Endothelial cell of umbilical vein (primary cell): ENCODE results near the gene NFU1. TPM values are rescaled to one million over a fixed set of nuclear protein-coding genes. Genes with fewer than 3 reads are reported as not detected.

Experiments
- BruUV-seq: library from RNA; stranded (reverse); fragments of 400-500 nt; replicated peaks from 2 replicates; lab custom pipeline; 2021; lab: Mats Ljungman, UMichigan
- CTCF ChIA-PET: fragments of 300-600, 350-600 bp; sonication (Branson Sonifier 250); formaldehyde crosslinking; loops from one replicate; lab custom pipeline; 2021; ENCODE audit warnings: antibody characterized with exemption, inconsistent platforms; lab: Charles Lee
- POLR2A ChIA-PET: fragments of 300-600, 350-600 bp; sonication (Branson Sonifier 250); formaldehyde crosslinking; loops from one replicate; lab custom pipeline; 2021; ENCODE audit warnings: antibody characterized with exemption, inconsistent platforms; lab: Charles Lee
- DNase-seq: peaks from one replicate; pipeline ENCODE4 v3.0.0-alpha.2; 2011; ENCODE audit warnings: low read depth, low spot score
- FAIRE-seq: peaks from 2 replicates; lab custom pipeline; 2011; peaks lifted over from hg19 to GRCh38; lab: Jason Lieb, UNC
- H2AFZ ChIP-seq: 2 replicates; pipeline ENCODE4 v1.6.0; 2012; ENCODE audit warnings: low read depth, low read length, control low read depth, inconsistent platforms
- H3K27ac ChIP-seq: 2 replicates; pipeline ENCODE4 v1.5.1; 2011; ENCODE audit warnings: low read depth, mild to moderate bottlenecking, control low read depth, low read length, moderate library complexity; ENCODE audit not compliant: insufficient read depth
- H3K27me3 ChIP-seq, 2 experiments: 2 replicates each; pipeline versions ENCODE4 v1.6.0 to v1.6.1; 2011; ENCODE audit warnings: low read length in 2 of 2, mixed read lengths in 1 of 2; ENCODE audit not compliant: control insufficient read depth in 2 of 2, insufficient read depth in 2 of 2
- H3K36me3 ChIP-seq, 2 experiments: 2 replicates in 1 of 2; 3 replicates in 1 of 2; pipeline ENCODE4 v1.5.1; 2011; ENCODE audit warnings: low read length in 2 of 2, mild to moderate bottlenecking in 1 of 2, moderate library complexity in 1 of 2; ENCODE audit not compliant: control insufficient read depth in 2 of 2, insufficient read depth in 2 of 2; ENCODE audit errors: extremely low read depth in 1 of 2
- H3K4me1 ChIP-seq: 3 replicates; pipeline ENCODE4 v1.5.1; 2011; ENCODE audit warnings: mild to moderate bottlenecking, low read length; ENCODE audit not compliant: control insufficient read depth, insufficient read depth; ENCODE audit errors: extremely low read depth
- H3K4me2 ChIP-seq: 2 replicates; pipeline ENCODE4 v1.6.1; 2011; ENCODE audit warnings: low read length, control low read depth, mixed read lengths; ENCODE audit not compliant: insufficient read depth
- H3K4me3 ChIP-seq, 3 experiments: fragments of 200-600 bp in 1 of 3; sonication (generic), shearing (Covaris generic) in 1 of 3; replicated peaks in 1 of 3; 2 replicates each; pipeline ENCODE4 v1.5.1; 2011 to 2016; ENCODE audit warnings: control low read depth in 3 of 3, low read length in 3 of 3, mild to moderate bottlenecking in 2 of 3, inconsistent platforms in 1 of 3, low read depth in 1 of 3, moderate library complexity in 1 of 3; ENCODE audit not compliant: insufficient read depth in 1 of 3
- H3K79me2 ChIP-seq: 2 replicates; pipeline ENCODE4 v1.6.0; 2012; ENCODE audit warnings: low read length, inconsistent platforms; ENCODE audit not compliant: control insufficient read depth, insufficient read depth
- H3K9ac ChIP-seq: replicated peaks from 2 replicates; pipeline ENCODE3; 2011; ENCODE audit warnings: low read length, control low read depth; ENCODE audit not compliant: insufficient read depth; ENCODE audit errors: extremely low read depth
- H3K9me1 ChIP-seq: replicated peaks from 3 replicates; pipeline ENCODE4 v1.6.0; 2011; ENCODE audit warnings: mild to moderate bottlenecking, low read length; ENCODE audit not compliant: control insufficient read depth, insufficient read depth; ENCODE audit errors: extremely low read depth
- H3K9me3 ChIP-seq: replicated peaks from 2 replicates; pipeline ENCODE4 v1.5.1; 2012; ENCODE audit warnings: low read length, inconsistent platforms; ENCODE audit not compliant: control insufficient read depth, insufficient read depth
- H4K20me1 ChIP-seq: replicated peaks from 2 replicates; pipeline ENCODE3; 2011; ENCODE audit warnings: mild to moderate bottlenecking, low read length; ENCODE audit not compliant: control insufficient read depth, insufficient read depth; ENCODE audit errors: extremely low read depth
- EZH2 ChIP-seq: IDR thresholded peaks from 2 replicates; pipeline ENCODE4 v1.6.1; 2012; ENCODE audit warnings: borderline replicate concordance, low read depth, mild to moderate bottlenecking, moderate library complexity, low read length, inconsistent platforms; ENCODE audit not compliant: severe bottlenecking
- FOS ChIP-seq: IDR thresholded peaks from 2 replicates; pipeline ENCODE4 v1.6.1; 2011; ENCODE audit warnings: mild to moderate bottlenecking, low read length, moderate library complexity, borderline replicate concordance; ENCODE audit not compliant: insufficient read depth
- GATA2 ChIP-seq: IDR thresholded peaks from 2 replicates; pipeline ENCODE4 v1.7.0; 2011; ENCODE audit warnings: low read depth, mild to moderate bottlenecking, moderate library complexity, mixed read lengths, low read length; ENCODE audit not compliant: insufficient read length, insufficient read depth
- JUN ChIP-seq: IDR thresholded peaks from 2 replicates; pipeline ENCODE4 v1.6.1; 2011; ENCODE audit warnings: borderline replicate concordance, low read depth; ENCODE audit not compliant: insufficient read length, insufficient read depth
- MYC ChIP-seq: IDR thresholded peaks from one replicate; pipeline ENCODE4 v1.6.1; 2011; ENCODE audit warnings: mild to moderate bottlenecking, low read depth, low read length
- POLR2A ChIP-seq: IDR thresholded peaks from 2 replicates; pipeline ENCODE4 v1.6.1; 2012; ENCODE audit warnings: low read depth, mild to moderate bottlenecking, control low read depth, low read length
- POLR2AphosphoS5 ChIP-seq: IDR thresholded peaks from 2 replicates; pipeline ENCODE4 v1.6.1; 2012; ENCODE audit warnings: low read depth, mild to moderate bottlenecking, control low read depth, low read length, moderate library complexity; ENCODE audit not compliant: insufficient read depth
- dilution Hi-C: fragments of 300-500 bp; cut with MboI; formaldehyde crosslinking; loops from one replicate; pipeline ENCODE4 v1.15.0; 2019; ENCODE audit warnings: low sequenced_read_pairs; ENCODE audit not compliant: extremely low pct_ligation_motif_present
- intact Hi-C: fragments of 100-400 bp; cut with micrococcal nuclease; formaldehyde crosslinking; loops from one replicate; pipeline ENCODE4 v1.10.0; 2022
- polyA plus RNA-seq, 4 experiments: library from polyadenylated mRNA; depleted of rRNA in 3 of 4; stranded (reverse) in 3 of 4; unstranded in 1 of 4; fragments of >200 nt; gene quantifications; 2 replicates each; pipeline versions ENCODE4 v1.2.1 to v1.2.3, GENCODE V29; 2011 to 2012; ENCODE audit warnings: missing spikeins in 1 of 4
- total RNA-seq: library from RNA; stranded (reverse); gene quantifications from 2 replicates; pipeline ENCODE4 v1.2.3, GENCODE V29; 2021
- TF ChIP-seq, protein P1 (sequence below), 2 donors: IDR thresholded peaks; 1 replicate in 1 of 2; 2 replicates in 1 of 2; pipeline ENCODE4 v1.5.1; 2011; ENCODE audit warnings: low read length in 2 of 2, mild to moderate bottlenecking in 2 of 2, moderate library complexity in 2 of 2, control low read depth in 1 of 2, inconsistent platforms in 1 of 2, low read depth in 1 of 2; ENCODE audit not compliant: insufficient read depth in 1 of 2; ENCODE audit errors: extremely low read depth in 1 of 2
- TF ChIP-seq, protein P2 (sequence below): IDR thresholded peaks from 2 replicates; pipeline ENCODE4 v1.6.1; 2011; ENCODE audit not compliant: insufficient read depth, insufficient read length

Gene NFU1
- total and polyA plus RNA-seq, 2 donors (not counting 3 experiments of a cell fraction or from before 2014, with no cell fraction given) = 19.6 to 49.7 TPM

DNA sequence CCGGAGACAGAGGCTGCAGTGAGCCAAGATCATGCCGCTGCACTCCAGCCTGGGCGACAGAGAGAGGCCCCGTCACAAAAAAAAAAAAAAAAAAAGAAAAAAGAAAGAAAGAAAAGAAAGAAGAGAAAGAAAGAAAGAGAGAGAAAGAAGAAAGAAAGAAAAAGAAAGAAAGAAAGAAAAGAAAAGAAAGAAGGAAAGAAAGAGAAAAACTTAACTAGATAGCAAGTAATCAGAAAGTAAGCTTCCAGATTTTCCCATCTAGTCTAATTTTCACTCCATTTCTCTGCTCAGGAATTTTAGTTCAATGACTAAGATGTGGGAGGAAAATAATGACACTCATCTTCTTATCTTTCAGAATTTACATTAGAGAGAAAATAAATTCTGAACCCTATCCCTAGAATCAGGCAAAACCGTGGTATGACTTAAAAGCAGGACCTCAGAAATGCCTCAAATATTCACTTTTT is 52.6 kb downstream of the NFU1 start:
- no peak overlapping the region for H3K27ac ChIP-seq
- H2AFZ ChIP-seq = no peak overlapping the region
- dilution Hi-C loops (no loop called here), intact Hi-C loops (no loop called here)
- ChIA-PET CTCF (interaction anchor here (3.1 kb wide), 1 partner anchor 9 kb away, joined by 31 read pairs; no protein-coding TSS in a partner anchor), POLR2A (no interaction called here)
- no peak for FAIRE-seq
- peaks cover 15% of the 10 kb centered on the region for H3K4me1 ChIP-seq
- H3K36me3 ChIP-seq = no peaks in the 10 kb centered on the region
- no peak overlapping the region for H3K9ac ChIP-seq
- peaks cover 5% of the 10 kb centered on the region for H4K20me1 ChIP-seq
- H3K27me3 ChIP-seq = no peaks in the 10 kb centered on the region
- BruUV-seq = no TSS peak
- no peak for DNase-seq
- H3K79me2 ChIP-seq = peaks cover 70% of the 10 kb centered on the region
- H3K4me2 ChIP-seq = no peak overlapping the region
- no peak overlapping the region for H3K4me3 ChIP-seq
- H3K9me3 ChIP-seq = no peaks in the 10 kb centered on the region
- TF ChIP-seq, protein P1, sequence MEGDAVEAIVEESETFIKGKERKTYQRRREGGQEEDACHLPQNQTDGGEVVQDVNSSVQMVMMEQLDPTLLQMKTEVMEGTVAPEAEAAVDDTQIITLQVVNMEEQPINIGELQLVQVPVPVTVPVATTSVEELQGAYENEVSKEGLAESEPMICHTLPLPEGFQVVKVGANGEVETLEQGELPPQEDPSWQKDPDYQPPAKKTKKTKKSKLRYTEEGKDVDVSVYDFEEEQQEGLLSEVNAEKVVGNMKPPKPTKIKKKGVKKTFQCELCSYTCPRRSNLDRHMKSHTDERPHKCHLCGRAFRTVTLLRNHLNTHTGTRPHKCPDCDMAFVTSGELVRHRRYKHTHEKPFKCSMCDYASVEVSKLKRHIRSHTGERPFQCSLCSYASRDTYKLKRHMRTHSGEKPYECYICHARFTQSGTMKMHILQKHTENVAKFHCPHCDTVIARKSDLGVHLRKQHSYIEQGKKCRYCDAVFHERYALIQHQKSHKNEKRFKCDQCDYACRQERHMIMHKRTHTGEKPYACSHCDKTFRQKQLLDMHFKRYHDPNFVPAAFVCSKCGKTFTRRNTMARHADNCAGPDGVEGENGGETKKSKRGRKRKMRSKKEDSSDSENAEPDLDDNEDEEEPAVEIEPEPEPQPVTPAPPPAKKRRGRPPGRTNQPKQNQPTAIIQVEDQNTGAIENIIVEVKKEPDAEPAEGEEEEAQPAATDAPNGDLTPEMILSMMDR (IDR thresholded peaks at IDR 0.05; ENCODE audit: extremely low read depth in 1 of 2, insufficient read depth in 1 of 2, low read depth in 1 of 2, low read length in 2 of 2) = no peak
- no peak for TF ChIP-seq EZH2
- H3K9me1 ChIP-seq = no peaks in the 10 kb centered on the region

DNA sequence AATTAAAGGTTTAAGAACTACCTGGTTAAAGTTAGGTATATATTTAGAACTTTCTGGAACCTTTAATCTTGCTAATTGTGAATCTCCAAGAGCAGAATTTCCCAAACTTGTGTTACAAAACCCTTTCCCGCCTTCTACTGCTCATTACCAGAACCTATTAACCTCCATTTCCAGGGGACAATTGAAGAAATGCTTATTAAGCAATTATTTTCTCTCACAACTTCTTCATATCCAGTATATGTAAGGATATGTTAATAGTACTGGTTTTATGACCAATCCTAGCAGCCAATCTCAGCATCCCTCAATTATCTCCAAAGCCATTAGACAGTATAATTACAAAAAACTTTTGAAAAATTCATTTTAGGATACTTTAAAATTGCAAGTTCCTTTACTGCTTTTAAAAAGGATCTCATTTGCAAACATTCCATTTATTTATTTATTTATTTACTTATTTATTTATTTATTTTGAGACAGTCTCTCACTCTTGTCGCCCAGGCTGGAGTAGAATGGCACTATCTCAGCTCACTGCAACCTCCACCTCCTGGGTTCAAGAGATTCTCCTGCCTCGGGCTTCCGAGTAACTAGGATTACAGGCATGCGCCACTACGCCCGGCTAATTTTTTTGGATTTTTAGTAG is 53.9 kb downstream of the NFU1 start:
- dilution Hi-C loops = no loop called here
- no peaks in the 10 kb centered on the region for H3K9me3 ChIP-seq
- POLR2A ChIA-PET = no interaction called here
- no peak overlapping the region for H3K27ac ChIP-seq
- DNase-seq (no peak), FAIRE-seq (no peak)
- BruUV-seq = no TSS peak
- peaks cover 15% of the 10 kb centered on the region for H3K4me1 ChIP-seq
- H2AFZ ChIP-seq = no peak overlapping the region
- peaks cover 5% of the 10 kb centered on the region for H4K20me1 ChIP-seq
- CTCF ChIA-PET = no interaction called here
- no peaks in the 10 kb centered on the region for H3K9me1 ChIP-seq
- intact Hi-C loops = no loop called here
- no peaks in the 10 kb centered on the region for H3K36me3 ChIP-seq
- TF ChIP-seq GATA2 (no peak), POLR2A (no peak), MYC (no peak), POLR2AphosphoS5 (no peak), FOS (no peak), JUN (no peak), EZH2 (no peak)
- TF ChIP-seq, protein P1 (IDR thresholded peaks at IDR 0.05; ENCODE audit: extremely low read depth in 1 of 2, insufficient read depth in 1 of 2, low read depth in 1 of 2, low read length in 2 of 2) = no peak
- TF ChIP-seq, protein P2, sequence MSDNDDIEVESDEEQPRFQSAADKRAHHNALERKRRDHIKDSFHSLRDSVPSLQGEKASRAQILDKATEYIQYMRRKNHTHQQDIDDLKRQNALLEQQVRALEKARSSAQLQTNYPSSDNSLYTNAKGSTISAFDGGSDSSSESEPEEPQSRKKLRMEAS = no peak
- peaks cover 83% of the 10 kb centered on the region for H3K79me2 ChIP-seq
- H3K9ac ChIP-seq = no peak overlapping the region
- H3K4me3 ChIP-seq = no peak overlapping the region
- no peaks in the 10 kb centered on the region for H3K27me3 ChIP-seq
- no peak overlapping the region for H3K4me2 ChIP-seq
